ENCODE results near the gene POC5.

GRCh38 chr5:75667586-75667985 is 49.7 kb downstream of the POC5 start:
- TF ChIP-seq RARB (CRISPR knock-in tag; IDR thresholded peaks at IDR 0.05) (no peak), CREB5 (CRISPR knock-in tag; IDR thresholded peaks at IDR 0.05; ENCODE audit: low read depth) (no peak), TSHZ2 (CRISPR knock-in tag; IDR thresholded peaks at IDR 0.05) (no peak), ARNTL (CRISPR knock-in tag; IDR thresholded peaks at IDR 0.05; ENCODE audit: borderline replicate concordance, low read depth) (no peak), ZNF8 (CRISPR knock-in tag; IDR thresholded peaks at IDR 0.05) (no peak), PPARA (CRISPR knock-in tag; IDR thresholded peaks at IDR 0.05; ENCODE audit: borderline replicate concordance) (no peak), ZFP30 (CRISPR knock-in tag; IDR thresholded peaks at IDR 0.05) (no peak), POU6F1 (CRISPR knock-in tag; IDR thresholded peaks at IDR 0.05; ENCODE audit: borderline replicate concordance, low read depth) (no peak), BACH2 (CRISPR knock-in tag; IDR thresholded peaks at IDR 0.05; ENCODE audit: borderline replicate concordance) (no peak), PATZ1 (CRISPR knock-in tag; IDR thresholded peaks at IDR 0.05; ENCODE audit: borderline replicate concordance) (no peak), ESRRG (CRISPR knock-in tag; IDR thresholded peaks at IDR 0.05) (no peak), OSR1 (CRISPR knock-in tag; IDR thresholded peaks at IDR 0.05) (no peak)

Data from SK-N-SH treated with all-trans-retinoic acid at 6 μM for 48 hours (cell line).